HK-2 (cell line): Measurements from ENCODE around the gene TNKS1BP1.
"Not testable (repeated sequence)": the region's sequence is repeated elsewhere in the genome, so short reads cannot be mapped to it uniquely, and the experiment has no call there.

Experiments
- DNase-seq: peaks from one replicate; pipeline ENCODE4 v3.0.0-alpha.2; 2018; ENCODE audit not compliant: unreplicated experiment

TNKS1BP1 gene

DNA sequence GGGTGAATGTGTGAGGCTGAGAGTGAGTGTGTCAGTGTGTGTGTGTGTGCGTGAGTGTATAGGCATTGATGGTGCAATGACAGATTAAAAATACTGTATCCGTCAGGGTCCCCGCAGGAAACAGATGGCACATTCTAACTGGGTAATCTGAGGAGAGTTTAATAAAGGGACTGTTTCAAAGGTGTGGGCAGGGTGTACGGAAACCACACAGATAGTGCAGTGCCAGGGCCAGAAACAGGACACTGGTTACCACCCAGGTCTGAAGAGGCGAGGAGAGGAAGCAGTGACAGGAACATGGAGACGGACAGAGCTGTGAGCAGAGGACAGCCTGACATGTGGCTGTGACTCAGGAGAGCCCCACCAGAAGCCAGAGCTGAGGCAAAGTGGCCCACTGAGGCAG, 29.9 kb upstream of the TNKS1BP1 start:
- no peak for DNase-seq

DNA sequence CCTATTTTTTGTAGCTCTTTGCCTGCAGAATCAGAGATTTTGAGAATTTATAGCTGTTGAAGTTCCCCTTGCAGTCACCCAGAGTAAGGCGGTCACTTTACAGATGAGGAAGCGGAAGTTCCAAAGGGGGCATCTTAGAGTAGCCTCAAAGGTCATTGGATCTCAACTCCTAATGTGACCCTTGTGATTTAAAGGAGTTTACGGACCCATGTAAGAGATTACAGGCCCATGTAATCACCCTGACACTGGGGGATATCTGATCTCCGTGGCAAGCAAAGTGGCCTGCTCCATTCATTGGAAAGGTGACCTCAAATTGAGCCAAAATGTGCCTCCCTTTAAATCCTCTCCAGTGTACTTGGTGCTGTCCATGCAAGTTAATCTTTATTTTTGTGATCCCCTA, 29.1 kb upstream of the TNKS1BP1 start:
- no peak for DNase-seq

DNA sequence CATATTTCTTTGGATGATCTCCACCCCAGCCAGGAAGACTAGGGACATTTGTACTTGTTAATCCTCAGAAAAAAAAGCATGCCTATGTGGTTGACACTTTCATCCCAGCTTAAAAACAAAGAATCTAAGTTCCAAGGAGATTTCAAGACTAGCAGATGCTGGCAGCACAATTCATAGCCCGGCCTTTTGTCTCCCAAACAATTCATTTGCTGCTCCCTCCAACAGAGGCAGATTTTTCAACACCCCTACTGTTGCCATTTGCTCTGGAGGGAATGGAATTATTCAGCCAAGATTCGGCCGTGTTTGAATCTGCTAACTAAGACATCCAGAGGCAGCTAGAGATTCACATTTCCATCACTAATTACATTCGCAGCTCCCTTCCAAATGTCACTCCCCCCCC, 28.7 kb upstream of the TNKS1BP1 start:
- DNase-seq, result no peak

DNA sequence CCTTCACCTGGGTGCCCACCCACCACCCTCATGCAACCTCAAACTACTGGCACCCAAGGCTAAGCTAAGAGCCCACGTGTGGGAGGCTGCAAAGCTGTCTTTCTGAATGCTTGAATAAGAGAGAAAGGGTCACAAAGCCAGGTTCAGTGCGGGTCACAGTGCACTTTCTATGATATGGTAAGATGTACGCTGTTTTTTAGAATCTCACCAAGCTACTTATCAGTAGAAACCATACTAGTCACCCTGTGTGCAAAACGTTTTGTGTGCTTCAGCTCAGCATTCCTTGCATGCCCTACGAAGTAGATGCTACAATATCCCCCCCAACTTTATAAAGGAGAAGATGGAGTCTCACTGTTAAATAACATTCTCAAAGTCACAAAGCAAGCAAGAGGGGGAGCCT, 28.3 kb upstream of the TNKS1BP1 start:
- DNase-seq, result no peak

DNA sequence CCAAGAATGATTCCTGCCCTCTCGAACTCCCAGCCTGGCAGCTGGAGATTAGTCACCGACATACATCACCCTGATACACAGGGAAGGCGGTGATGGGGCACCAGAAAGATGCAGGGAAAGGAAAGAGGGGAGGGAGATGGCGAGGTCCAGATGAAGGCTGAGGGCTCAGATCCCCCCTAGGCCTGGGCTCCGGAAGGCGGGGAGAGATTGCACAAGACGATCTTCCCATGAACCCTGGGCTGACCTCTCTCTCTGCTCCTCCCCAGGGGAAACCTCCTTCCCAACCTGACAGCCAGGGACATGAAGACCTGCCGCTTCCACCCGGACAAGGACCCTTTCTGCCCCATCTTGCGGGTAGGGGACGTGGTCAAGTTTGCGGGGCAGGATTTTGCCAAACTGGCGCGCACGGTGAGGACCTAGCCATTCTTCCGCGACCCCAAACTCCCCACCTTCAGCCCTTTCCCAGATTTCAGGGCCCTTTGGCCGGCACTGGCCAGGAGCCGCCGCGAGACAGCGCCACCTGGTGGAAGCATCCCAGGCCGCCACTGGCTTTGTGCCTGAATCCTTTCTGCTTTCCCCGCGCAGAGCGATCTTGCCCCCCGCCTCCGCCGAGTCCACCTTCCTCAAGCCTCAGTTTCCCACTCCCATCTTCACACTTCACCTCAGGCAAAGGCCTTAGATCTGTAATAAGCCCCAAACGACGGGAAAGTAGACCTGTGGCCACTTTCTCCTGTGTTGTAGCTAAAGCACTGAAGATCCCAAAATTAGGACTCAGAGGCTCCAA, 24.9 kb upstream of the TNKS1BP1 start:
- DNase-seq, result peak; percentile 73

DNA sequence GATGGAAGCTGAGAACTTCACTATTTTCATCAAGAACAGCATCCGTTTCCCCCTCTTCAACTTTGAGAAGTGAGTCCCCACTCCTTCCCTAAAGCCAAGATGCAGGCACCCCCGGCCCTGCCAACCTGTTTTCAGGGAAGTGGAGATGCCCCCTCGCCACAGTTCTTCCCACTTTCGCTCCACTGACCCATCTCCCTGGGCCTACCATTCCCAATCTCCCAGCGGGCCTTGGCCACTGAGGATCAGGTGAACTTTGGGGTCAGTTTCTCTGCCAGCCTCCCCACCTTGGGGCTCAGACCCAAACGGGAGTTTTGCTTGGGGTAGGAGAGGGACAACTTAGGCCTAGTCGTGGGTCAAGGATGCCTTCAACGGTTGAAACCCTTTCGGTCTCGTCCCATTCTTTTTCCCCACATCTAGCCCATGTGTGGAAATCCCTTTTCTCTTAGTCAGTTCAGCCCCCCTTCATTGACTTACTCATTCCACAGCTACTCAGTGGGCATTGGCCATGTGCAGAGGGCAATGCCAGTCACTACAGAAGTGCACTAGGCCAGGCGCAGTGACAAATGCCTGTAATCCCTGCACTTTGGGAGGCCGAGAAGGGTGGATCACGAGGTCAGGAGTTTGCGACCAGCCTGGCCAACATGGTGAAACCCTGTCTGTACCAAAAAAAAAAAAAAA, 24.0 kb upstream of the TNKS1BP1 start:
- DNase-seq, result no peak

DNA sequence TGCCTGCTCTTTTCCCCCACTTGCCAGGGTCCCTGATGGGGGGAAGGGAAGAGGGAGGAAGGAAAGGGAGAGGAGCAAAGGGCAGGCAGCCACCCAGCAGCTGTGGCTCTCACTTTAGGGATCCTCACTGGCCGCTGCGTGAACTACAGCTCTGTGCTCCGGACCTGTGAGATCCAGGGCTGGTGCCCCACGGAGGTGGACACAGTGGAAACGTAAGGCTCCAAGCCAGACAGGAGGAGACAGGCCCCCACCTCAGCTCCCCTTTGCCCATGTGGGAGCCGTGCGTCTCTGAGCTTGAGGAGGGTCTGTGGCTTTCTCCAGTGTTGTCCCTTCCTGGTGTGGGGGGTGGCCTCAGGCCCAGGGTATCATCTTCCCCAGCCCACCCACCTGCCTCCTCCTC, 23.3 kb upstream of the TNKS1BP1 start:
- no peak for DNase-seq

DNA sequence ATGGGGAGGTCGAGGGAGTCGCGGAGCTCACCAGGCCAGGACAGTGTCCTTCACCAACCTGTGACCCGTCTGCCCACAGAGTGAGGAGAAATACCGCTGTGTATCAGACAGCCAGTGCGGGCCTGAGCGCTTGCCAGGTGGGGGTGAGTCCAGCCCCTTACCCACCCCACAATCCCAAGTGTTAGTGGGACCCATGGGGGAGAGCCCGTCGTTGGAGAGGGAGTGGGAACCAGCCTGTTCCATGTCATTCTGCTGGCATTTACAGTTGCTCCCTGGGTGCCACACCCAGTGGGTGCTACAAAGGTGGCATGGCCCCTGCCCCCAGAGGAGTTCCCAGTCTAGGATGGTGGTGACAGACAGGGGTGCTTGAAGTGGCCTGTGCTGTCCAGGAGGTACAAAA, 22.6 kb upstream of the TNKS1BP1 start:
- DNase-seq, result no peak

DNA sequence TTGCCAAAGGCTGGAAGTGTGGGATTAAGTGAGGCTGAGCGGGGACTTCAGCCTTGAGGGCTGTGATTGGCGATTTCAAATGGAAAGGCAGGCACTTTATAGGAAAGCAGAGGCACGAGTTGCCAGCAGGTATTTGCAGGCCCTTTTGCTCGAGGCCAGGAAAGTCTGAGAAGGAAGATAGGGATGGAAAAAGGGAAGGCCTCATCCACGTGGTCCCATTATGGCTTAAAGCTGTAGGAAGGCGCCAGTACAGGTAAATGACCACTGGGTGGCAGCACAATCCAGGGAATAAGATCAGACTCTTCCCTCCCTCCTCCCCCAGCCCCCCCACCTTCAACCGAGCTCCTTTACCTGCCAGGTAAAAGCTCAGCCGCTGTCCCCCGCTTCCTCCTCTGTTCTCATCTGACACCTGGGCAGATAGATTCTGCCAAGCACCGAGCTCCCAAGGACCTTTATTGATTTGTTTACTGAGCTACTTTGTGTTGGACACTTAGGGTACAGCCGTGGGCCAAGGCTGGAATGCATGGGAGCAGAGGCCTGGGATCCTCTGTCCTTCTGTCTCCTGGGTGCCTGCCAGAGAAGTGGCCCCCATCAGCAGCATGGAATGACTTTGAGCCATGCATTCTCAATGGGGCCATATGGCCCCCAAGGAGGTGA, 20.9 kb upstream of the TNKS1BP1 start:
- peak; percentile 61 for DNase-seq

DNA sequence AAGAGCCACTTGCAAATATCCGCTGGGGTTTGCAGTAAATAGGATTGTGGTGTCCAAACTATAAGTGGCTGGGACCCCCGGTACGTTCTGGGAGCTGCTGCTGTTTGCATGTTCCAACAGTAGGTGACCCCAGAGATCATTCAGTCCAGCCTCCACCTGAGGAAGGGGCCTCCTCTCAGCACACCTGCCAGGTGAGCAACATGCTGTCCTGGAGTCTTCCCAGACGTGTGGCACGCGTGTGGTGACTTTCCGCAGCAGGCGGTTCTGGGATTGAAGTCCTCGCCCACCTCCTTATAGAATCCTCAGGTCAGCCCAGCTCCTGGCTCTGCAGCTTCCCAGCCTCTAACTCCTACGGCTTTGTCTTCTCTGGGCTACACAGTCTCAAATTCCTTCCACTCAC, 20.1 kb upstream of the TNKS1BP1 start:
- DNase-seq, result no peak

DNA sequence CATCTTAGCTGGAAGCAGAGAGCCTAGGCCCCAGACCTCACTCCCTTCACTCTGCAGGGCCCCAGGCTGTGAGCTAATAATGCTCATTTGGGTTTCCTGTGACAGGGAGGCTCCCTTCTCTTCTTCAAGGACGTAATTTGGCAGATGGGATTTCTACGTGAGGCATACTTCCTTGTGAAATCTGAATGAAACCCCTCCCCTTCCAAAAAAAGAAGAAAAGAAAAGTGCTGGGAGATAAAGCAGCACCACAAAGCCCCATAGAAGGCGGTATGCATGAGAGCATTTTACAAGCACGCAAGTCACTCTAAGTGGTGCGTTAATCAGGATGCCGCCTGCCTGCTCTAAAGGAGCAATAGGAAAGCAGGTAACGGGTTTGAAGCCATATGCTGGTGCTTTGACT, 19.1 kb upstream of the TNKS1BP1 start:
- DNase-seq, result no peak

DNA sequence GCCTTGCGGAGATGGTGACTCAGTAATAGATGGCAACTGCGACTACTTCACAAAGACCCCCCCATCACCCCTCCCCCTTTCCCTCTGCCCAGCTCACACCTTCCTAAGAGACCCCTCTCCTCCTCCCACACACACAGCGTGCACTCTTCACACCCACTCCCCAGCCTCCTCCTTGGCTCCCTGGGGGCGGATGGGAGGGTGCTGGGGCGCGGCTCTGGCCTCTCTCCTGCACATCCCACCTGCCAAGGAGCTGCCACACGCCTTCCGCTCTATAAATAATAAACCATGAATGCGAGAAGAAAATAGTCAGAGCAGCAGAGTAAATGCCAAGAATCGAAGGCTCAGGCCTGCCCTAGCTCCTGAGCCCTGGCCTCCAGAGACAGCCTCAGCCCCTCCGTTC, 17.9 kb upstream of the TNKS1BP1 start:
- DNase-seq, result no peak

DNA sequence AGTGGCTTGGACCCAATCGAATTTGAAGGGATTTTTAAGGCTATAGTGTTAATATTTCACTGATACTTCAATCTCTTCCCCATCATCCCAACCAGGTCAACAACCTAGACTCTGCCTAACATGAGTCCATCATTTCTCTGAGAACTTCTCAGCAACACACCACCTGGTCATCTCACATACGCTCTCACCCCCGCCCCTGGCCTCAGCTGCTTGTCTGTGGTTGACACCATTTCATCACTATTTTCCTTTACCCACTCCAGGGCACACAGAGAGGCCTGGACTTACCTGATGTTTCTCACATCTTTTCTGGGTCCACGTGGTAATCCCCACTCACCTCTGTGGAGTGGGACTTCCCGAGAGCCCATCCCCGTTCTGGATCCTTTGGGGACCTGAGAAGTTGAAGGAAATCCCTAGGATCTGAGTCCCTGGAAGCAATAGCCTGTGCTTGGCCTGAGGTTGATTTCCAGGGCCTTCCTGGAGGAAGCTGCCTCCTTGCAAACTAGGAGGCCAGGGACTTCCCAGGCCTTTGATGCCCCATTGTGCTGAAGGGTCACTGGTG, 16.6 kb upstream of the TNKS1BP1 start:
- no peak for DNase-seq

DNA sequence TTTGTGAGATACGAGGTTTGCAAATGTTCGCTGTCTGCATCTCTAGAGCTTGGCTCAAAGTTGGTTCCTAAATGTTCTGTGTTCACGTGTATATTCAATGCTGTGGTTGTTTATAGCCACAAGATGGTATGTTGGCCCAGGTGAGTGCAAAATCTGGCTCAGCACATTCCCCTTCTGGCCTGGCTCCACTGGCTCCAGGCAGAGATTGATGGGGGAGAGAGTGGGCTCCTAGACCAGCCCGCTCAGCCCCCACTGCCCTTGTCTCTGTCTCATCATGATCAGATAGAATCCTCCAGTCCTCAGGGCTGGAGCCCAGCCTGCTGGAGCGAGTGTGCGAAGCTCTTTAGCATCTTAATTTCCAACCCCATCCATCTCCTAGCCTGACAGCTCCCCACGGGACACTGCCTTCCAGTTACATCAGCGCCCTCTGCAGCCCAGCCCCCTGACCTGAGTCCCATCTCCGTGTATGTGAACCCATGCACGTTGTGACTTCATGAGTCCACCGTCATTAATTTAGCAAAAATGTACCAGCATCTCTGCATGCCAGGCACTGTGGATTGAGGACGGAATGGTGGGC, 15.4 kb upstream of the TNKS1BP1 start:
- DNase-seq, result no peak

DNA sequence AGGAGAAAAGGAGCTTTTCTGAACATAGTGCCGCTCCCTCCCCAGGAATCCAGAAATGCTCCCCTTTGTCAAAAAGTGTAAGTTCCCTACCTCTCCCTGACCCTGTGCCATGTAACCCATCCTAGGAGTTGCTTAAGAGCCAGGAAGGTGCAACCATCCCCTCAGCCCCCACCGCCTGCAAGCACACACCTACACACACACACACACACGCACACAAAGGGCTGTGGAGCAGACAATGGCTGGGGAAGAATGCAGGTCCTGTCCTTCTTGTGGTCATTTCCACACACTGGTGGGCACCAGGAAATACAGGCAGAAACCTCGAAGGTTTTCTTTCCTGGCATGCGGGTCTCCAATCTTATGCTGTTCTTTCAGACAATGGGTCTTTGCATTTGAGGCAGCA, 14.6 kb upstream of the TNKS1BP1 start:
- no peak for DNase-seq

DNA sequence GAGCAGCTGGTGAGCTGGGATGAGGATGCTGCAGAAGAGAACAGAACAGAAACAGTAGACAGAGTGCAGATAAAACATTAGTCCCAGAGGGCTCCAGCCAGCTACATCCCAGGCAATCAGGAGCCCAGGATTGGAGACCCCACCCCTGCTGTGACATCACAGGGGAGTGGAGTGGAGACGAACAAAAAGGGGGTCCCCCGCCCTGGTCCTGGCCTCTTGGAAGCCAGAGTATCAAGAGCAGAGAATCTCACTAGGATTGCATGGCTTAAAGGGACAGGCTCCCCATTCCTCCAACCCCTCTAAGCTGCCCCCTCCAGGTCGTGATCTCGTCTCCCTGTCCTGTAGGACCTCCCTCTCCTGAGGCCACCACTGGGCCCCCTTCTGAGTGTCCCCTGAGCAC, 13.4 kb upstream of the TNKS1BP1 start, which contains the start of gene P2RX3:
TSS of gene P2RX3 (plus strand) at position 211 of the 400 bp plus-strand sequence. CDS start 199 bp downstream, outside the sequence.
- no peak for DNase-seq

DNA sequence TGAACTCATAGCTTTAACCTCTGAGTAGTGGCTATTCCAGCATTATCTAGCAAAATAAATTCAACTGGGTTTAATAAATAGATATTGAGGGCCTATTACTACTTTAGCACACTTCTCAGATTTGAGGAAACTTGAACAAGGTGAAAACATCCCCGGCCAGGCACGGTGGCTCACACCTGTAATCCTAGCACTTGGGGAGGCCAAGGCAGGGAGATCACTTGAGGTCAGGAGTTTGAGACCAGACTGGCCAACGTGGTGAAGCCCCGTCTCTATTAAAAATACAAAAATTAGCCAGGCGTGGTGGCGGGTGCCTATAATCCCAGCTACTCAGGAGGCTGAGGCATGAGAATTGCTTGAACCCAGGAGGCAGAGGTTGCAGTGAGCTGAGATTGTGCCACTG, 12.1 kb upstream of the TNKS1BP1 start:
- not testable (repeated sequence) for DNase-seq

DNA sequence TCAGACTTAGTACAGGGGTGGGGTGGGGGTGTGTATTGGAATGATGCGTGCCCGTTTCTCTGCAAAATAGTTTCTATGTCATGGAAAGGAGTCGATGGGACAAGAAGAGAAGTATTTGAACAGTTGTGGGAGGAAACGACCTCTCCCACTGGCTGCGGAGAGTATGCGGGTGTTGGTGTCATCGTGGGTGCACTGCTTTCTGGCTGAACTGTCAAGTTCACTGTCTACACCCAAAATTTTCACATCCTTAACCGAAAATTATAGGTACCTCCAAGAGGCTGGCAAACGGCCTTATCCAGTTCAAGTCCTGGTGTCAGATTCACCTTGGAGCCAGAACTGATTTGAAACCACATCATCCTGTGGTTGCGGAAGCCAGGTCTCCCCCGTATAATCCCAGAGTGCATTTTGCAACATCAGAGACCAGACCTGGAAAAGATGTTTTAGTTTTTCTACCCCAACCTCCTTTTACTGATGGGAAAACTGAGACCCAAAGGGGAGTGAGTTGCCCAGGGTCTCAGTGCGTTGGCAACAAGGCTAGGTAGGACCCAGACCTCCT, 11.4 kb upstream of the TNKS1BP1 start:
- no peak for DNase-seq

DNA sequence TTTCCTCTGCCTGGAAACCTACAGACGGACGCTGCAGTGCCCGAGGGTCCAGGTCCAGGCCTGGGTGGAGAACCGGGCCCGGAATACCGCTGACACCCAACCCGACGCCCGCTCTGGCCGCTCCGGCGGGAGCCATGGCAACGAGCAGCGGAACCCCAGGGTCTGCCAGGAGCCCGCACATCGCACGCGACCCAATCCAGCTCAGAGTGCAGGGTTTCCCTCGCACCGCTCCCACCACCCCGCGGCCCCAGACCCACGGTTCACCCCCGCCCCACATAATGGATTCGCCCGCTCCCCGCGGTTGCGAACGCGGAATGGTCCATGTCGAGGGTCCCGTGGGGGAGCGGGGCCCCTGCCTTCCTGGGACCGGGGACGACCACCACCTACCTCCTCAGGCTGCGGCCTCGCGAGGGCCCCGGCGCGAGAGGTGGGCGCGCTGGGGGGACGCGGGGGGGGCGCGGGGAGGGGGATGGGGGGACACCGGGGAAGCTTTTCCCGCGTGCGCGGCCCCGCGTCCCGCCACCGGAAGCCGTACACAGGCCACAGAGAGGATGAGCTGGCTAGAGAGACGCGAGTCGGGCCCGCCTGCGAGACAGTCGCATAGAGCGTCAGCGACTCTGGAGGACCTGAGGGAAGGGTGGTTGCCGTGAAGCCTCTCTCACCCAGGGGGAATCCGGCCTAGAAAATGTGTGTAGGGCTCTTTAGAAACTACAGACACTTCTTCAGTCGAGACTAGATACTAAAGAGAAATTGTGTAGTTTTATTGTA, 10.8 kb upstream of the TNKS1BP1 start, which contains the start of gene SSRP1:
TSS of gene SSRP1 (minus strand) at position 550 of the 768 bp plus-strand sequence. CDS start 771 bp downstream, outside the sequence.
- peak; percentile 73 for DNase-seq

DNA sequence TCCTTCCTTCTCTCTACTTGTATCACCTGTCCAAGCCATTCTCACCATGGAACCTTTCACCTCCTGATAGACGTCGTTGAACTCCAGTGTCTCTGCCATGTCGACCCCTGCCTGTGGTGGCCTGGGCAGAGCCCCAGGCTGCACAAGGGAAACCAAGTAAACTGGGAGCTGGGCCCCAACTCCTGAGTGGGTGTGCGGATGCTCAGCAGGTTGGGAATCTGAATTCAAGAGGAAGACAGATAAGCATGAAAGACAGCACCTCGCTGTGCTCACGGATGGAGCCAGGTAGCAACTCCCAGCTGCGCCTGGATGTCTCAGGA, 10.2 kb upstream of the TNKS1BP1 start:
- no peak for DNase-seq
